Activated CD8-positive, alpha-beta memory T cell treated with anti-CD3 and anti-CD28 coated beads for 36 hours (primary cell): Measurements from ENCODE around the gene DCAF6. TPM values are rescaled to one million over a fixed set of nuclear protein-coding genes. Genes with fewer than 3 reads are reported as not detected.

ENCODE experiments used
- CTCF ChIA-PET: fragments of 350-600 bp; sonication (Branson Sonifier 250); formaldehyde crosslinking; loops from one replicate; lab custom pipeline; 2021; ENCODE audit warnings: antibody characterized with exemption; lab: Charles Lee
- POLR2A ChIA-PET: fragments of 350-600 bp; sonication (Branson Sonifier 250); formaldehyde crosslinking; loops from one replicate; lab custom pipeline; 2021; ENCODE audit warnings: antibody characterized with exemption; lab: Charles Lee
- total RNA-seq, 2 experiments: library from RNA; stranded (reverse); gene quantifications; one replicate each; pipeline ENCODE4 v1.2.3, GENCODE V29; 2021

Gene DCAF6
- total RNA-seq, 2 experiments from 2014 or later = 23.5 to 24.0 TPM

- POLR2A ChIA-PET = no interaction called here
- CTCF ChIA-PET = interaction anchor here (1.3 kb wide), 2 partner anchors 31 to 33 kb away, joined by 3 read pairs; no protein-coding TSS in a partner anchor
Measured at GRCh38 chr1:168112673-168113305, 176.3 kb downstream of the DCAF6 start.

- CTCF ChIA-PET = no interaction called here
- POLR2A ChIA-PET = no interaction called here
Measured at GRCh38 chr1:168114845-168115244, 178.4 kb downstream of the DCAF6 start.

GRCh38 chr1:168116327-168116799, 179.9 kb downstream of the DCAF6 start:
- ChIA-PET POLR2A (no interaction called here), CTCF (no interaction called here)

- CTCF ChIA-PET = no interaction called here
- POLR2A ChIA-PET = no interaction called here
Measured at GRCh38 chr1:168119750-168120149, 183.3 kb downstream of the DCAF6 start.

DNA sequence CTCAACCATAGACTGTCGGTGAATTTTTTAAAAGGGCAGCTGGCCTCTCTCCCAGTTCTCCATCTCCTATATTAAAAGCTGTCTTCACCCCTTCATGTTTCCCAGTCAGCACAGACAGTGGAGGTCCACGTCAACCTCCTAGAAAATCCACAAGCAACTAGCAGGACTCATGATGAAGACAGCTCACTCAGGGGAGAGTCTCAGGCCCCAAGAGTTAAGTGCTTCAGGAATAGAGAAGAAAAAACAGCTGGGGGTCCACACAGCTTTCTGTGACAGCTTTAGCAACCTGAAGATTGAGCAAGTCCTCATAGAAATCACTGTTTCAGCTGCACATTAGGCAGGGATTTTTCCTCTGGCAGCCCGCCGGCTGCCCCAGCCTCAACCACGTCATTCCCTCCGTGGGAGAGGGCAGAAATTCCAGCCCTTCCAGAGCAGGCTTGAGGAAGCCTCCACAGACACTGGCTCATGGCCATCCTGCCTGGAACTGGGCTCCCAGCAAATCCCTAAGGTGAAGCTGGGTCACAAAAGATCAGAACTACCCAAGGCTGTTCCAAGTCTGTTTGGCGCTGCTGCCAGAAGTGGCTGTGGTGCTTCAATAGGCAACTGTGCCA, 185.0 kb downstream of the DCAF6 start:
- ChIA-PET POLR2A (no interaction called here), CTCF (no interaction called here)

GRCh38 chr1:168125051-168125450, 188.6 kb downstream of the DCAF6 start:
- CTCF ChIA-PET = interaction anchor here (1.1 kb wide), 1 partner anchor 10 kb away, joined by 4 read pairs; no protein-coding TSS in a partner anchor
- POLR2A ChIA-PET = no interaction called here

Other genes with a start within 250 kb of the DCAF6 start
- gene MPZL1, start 214.7 kb upstream of the DCAF6 start, total RNA-seq = 10 to 100 TPM; 20.6 to 22.4 TPM
- not detected for gene ADCY10, start 22.5 kb upstream of the DCAF6 start, total RNA-seq
- 10 to 100 TPM; 54.4 to 56.0 TPM for gene MPC2, start 389 bp downstream of the DCAF6 start, total RNA-seq
- under 1 TPM; 0.46 to 0.59 TPM for gene GPR161, start 200.2 kb downstream of the DCAF6 start, total RNA-seq
- gene TIPRL, start 242.3 kb downstream of the DCAF6 start, total RNA-seq = 10 to 100 TPM; 40.4 to 43.4 TPM